Osteoblast (primary cell): ENCODE results near the gene MYH11. TPM values are rescaled to one million over a fixed set of nuclear protein-coding genes. Genes with fewer than 3 reads are reported as not detected.
"Not testable (repeated sequence)": the region's sequence is repeated elsewhere in the genome, so short reads cannot be mapped to it uniquely, and the experiment has no call there.

Experiments
- DNase-seq: peaks from one replicate; pipeline ENCODE4 v3.0.0; 2011; ENCODE audit warnings: low spot score, mixed read lengths; ENCODE audit not compliant: insufficient read length; ENCODE audit errors: missing footprints
- H2AFZ ChIP-seq: 2 replicates; pipeline ENCODE4 v1.6.0; 2011; ENCODE audit warnings: mild to moderate bottlenecking, low read length
- H3K27ac ChIP-seq: 2 replicates; pipeline ENCODE4 v1.5.1; 2011; ENCODE audit warnings: mild to moderate bottlenecking, low read depth, low read length, moderate library complexity
- H3K27me3 ChIP-seq: 2 replicates; pipeline ENCODE4 v1.6.0; 2012; ENCODE audit warnings: mild to moderate bottlenecking, control low read depth, inconsistent platforms, low read length, moderate library complexity; ENCODE audit not compliant: insufficient read depth
- H3K36me3 ChIP-seq: 2 replicates; pipeline ENCODE4 v1.5.1; 2011; ENCODE audit warnings: mild to moderate bottlenecking, low read length, control low read depth, moderate library complexity; ENCODE audit not compliant: insufficient read depth
- H3K4me1 ChIP-seq: 2 replicates; pipeline ENCODE4 v1.5.1; 2011; ENCODE audit warnings: mild to moderate bottlenecking, low read length, control low read depth, moderate library complexity; ENCODE audit not compliant: insufficient read depth
- H3K4me2 ChIP-seq: 2 replicates; pipeline ENCODE4 v1.6.0; 2011; ENCODE audit warnings: mild to moderate bottlenecking, low read length; ENCODE audit not compliant: insufficient read depth
- H3K4me3 ChIP-seq: fragments of 200-600 bp; sonication (generic); 3 replicates; pipeline ENCODE4 v1.5.1; 2012; ENCODE audit warnings: mild to moderate bottlenecking, low read length, inconsistent platforms; ENCODE audit not compliant: insufficient read depth
- H3K79me2 ChIP-seq: 2 replicates; pipeline ENCODE4 v1.6.0; 2012; ENCODE audit warnings: mild to moderate bottlenecking, low read length, control low read depth, inconsistent platforms; ENCODE audit not compliant: insufficient read depth
- H3K9me3 ChIP-seq: 2 replicates; pipeline ENCODE4 v1.5.1; 2011; ENCODE audit warnings: low read depth, low read length, control low read depth
- H4K20me1 ChIP-seq: 2 replicates; pipeline ENCODE4 v1.6.0; 2012; ENCODE audit warnings: mild to moderate bottlenecking, low read length, control low read depth; ENCODE audit not compliant: insufficient read depth
- CTCF ChIP-seq: IDR thresholded peaks from 2 replicates; pipeline ENCODE4 v1.5.1; 2011; ENCODE audit warnings: mild to moderate bottlenecking, low read depth, low read length, moderate library complexity; ENCODE audit errors: extremely low read depth
- total RNA-seq: library from RNA; depleted of rRNA; stranded (reverse); fragments of >200 nt; gene quantifications from 2 replicates; pipeline ENCODE4 v1.2.3, GENCODE V29; 2012

MYH11 gene
- total RNA-seq, 1 donor: under 0.01 TPM

- Histone ChIP-seq H3K9me3 (no peaks in the 10 kb centered on the region), H3K4me1 (peaks cover 4% of the 10 kb centered on the region), H4K20me1 (no peaks in the 10 kb centered on the region), H3K27me3 (peaks cover under 1% of the 10 kb centered on the region), H3K4me2 (no peak overlapping the region), H3K79me2 (no peaks in the 10 kb centered on the region), H3K36me3 (no peaks in the 10 kb centered on the region), H2AFZ (no peak overlapping the region), H3K27ac (no peak overlapping the region), H3K4me3 (no peak overlapping the region)
- DNase-seq: no peak
- TF ChIP-seq CTCF: no peak
These were observed 66.4 kb downstream of the MYH11 start for GRCh38 chr16:15790458-15790857.

- not testable (repeated sequence) for H3K79me2 ChIP-seq, H3K4me2 ChIP-seq, H3K4me1 ChIP-seq, H3K9me3 ChIP-seq, H3K27ac ChIP-seq, H3K4me3 ChIP-seq, H2AFZ ChIP-seq, DNase-seq, H3K36me3 ChIP-seq, H3K27me3 ChIP-seq, H4K20me1 ChIP-seq
These were observed 67.0 kb downstream of the MYH11 start for GRCh38 chr16:15789816-15790215.

DNA sequence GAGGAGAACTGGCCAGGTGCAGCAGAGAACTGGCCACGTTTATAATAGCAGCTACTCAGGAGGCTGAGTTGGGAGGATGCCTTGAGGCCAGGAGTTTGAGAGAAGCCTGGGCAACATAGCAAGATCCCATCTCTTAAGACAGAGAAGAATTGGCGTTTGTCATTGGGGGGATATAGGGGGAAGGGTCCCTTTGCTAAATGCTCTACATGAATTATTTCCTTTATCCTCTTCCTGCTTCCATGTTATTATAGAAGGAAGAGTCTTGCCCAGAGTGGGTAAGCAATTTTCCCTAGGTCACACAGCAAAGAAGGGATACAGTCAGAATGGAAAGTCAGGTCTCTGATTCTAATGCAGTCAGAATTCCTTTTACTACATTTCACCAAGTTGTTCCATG is 68.0 kb downstream of the MYH11 start:
- Histone ChIP-seq H3K4me1 (peaks cover 4% of the 10 kb centered on the region), H3K27me3 (peaks cover 5% of the 10 kb centered on the region), H2AFZ (no peak overlapping the region), H3K9me3 (no peaks in the 10 kb centered on the region), H3K4me2 (no peak overlapping the region), H3K4me3 (no peak overlapping the region), H4K20me1 (no peaks in the 10 kb centered on the region), H3K36me3 (no peaks in the 10 kb centered on the region), H3K27ac (no peak overlapping the region), H3K79me2 (no peaks in the 10 kb centered on the region)
- TF ChIP-seq CTCF: no peak
- no peak for DNase-seq

- Histone ChIP-seq H3K9me3 (no peaks in the 10 kb centered on the region), H3K27me3 (peaks cover 12% of the 10 kb centered on the region), H3K79me2 (no peaks in the 10 kb centered on the region), H3K4me3 (no peak overlapping the region), H3K36me3 (no peaks in the 10 kb centered on the region), H3K4me1 (peaks cover 4% of the 10 kb centered on the region), H3K4me2 (no peak overlapping the region), H2AFZ (no peak overlapping the region), H4K20me1 (peaks cover 2% of the 10 kb centered on the region), H3K27ac (no peak overlapping the region)
- TF ChIP-seq CTCF: no peak
- DNase-seq: no peak
These were observed 70.3 kb downstream of the MYH11 start for GRCh38 chr16:15786501-15786900.
